ENCODE results near the gene ADAMTSL3. TPM values are rescaled to one million over a fixed set of nuclear protein-coding genes. Genes with fewer than 3 reads are reported as not detected.

ADAMTSL3 gene
- polyA plus RNA-seq, 1 of the 3 experiments (the other 2 are of a cell fraction) = 0.02 TPM

GRCh38 chr15:83892498-83892897 is 238.6 kb downstream of the ADAMTSL3 start:
- WGBS (ENCODE audit: low lambda C conversion rate) = 19% methylated on average over 4 of the region's 4 CpGs

GRCh38 chr15:83893308-83893707 is 239.4 kb downstream of the ADAMTSL3 start:
- Histone ChIP-seq H2AFZ (ENCODE audit: low read depth) (no peak overlapping the region), H3K9me2 (no peaks in the 10 kb centered on the region), H3K9ac (no peak overlapping the region), H3K36me3 (replicated peaks in 1 of 2; ENCODE audit: control insufficient read depth in 1 of 2, insufficient read depth in 2 of 2, low read length in 1 of 2) (no peaks in the 10 kb centered on the region), H3K4me1 (ENCODE audit: control insufficient read depth in 1 of 2, insufficient read depth in 2 of 2, low read depth in 1 of 2, low read length in 1 of 2) (no peaks in the 10 kb centered on the region; a peak in 1 of 4 replicates), H3K9me3 (no peaks in the 10 kb centered on the region), H3K27ac (ENCODE audit: low read depth in 2 of 2, low read length in 1 of 2) (no peak overlapping the region), H3K79me2 (ENCODE audit: insufficient read depth) (no peaks in the 10 kb centered on the region), H3K4me2 (no peak overlapping the region), H4K20me1 (ENCODE audit: insufficient read depth) (no peaks in the 10 kb centered on the region), H3K27me3 (ENCODE audit: insufficient read depth) (peaks cover 4% of the 10 kb centered on the region; the same call in 1 of the 2 replicates), H3K4me3 (ENCODE audit: low read depth in 2 of 2, low read length in 1 of 2) (no peak overlapping the region), H3F3A (replicated peaks; ENCODE audit: insufficient read depth) (no peaks in the 10 kb centered on the region)
- no peak for DNase-seq
- TF ChIP-seq JUND (IDR thresholded peaks at IDR 0.05) (no peak), TAF1 (IDR thresholded peaks at IDR 0.05; ENCODE audit: borderline replicate concordance, low read depth, low read length) (no peak), IRF3 (IDR thresholded peaks at IDR 0.05; ENCODE audit: low read depth, low read length) (no peak)
- WGBS (ENCODE audit: low lambda C conversion rate) = 13% methylated on average over 3 of the region's 3 CpGs
- ChIA-PET CTCF (no interaction called here), POLR2A (no interaction called here)

More at GRCh38 chr15:83892498-83892897, 238.6 kb downstream of the ADAMTSL3 start:
- no peaks in the 10 kb centered on the region for H3K79me2 ChIP-seq (ENCODE audit: insufficient read depth)
- H3F3A ChIP-seq (replicated peaks; ENCODE audit: insufficient read depth) = no peaks in the 10 kb centered on the region
- H3K4me2 ChIP-seq = no peak overlapping the region
- no peaks in the 10 kb centered on the region for H3K36me3 ChIP-seq (replicated peaks in 1 of 2; ENCODE audit: control insufficient read depth in 1 of 2, insufficient read depth in 2 of 2, low read length in 1 of 2)
- no peak overlapping the region for H3K4me3 ChIP-seq (ENCODE audit: low read depth in 2 of 2, low read length in 1 of 2)
- no peak overlapping the region for H3K27ac ChIP-seq (ENCODE audit: low read depth in 2 of 2, low read length in 1 of 2)
- TF ChIP-seq SMC3 (IDR thresholded peaks at IDR 0.05; ENCODE audit: low read depth, low read length) (no peak), CHD2 (IDR thresholded peaks at IDR 0.05; ENCODE audit: low read length, partially characterized antibody) (no peak), RAD21 (IDR thresholded peaks at IDR 0.05; ENCODE audit: low read length) (no peak), PBX3 (IDR thresholded peaks at IDR 0.05) (no peak), USF1 (IDR thresholded peaks at IDR 0.05; ENCODE audit: borderline replicate concordance, low read depth) (no peak), EP300 (IDR thresholded peaks at IDR 0.05; ENCODE audit: borderline replicate concordance in 1 of 2, low read depth in 1 of 2, low read length in 1 of 2) (no peak), FOXJ3 (CRISPR knock-in tag; IDR thresholded peaks at IDR 0.05) (no peak)
- TF ChIP-seq, protein P1, sequence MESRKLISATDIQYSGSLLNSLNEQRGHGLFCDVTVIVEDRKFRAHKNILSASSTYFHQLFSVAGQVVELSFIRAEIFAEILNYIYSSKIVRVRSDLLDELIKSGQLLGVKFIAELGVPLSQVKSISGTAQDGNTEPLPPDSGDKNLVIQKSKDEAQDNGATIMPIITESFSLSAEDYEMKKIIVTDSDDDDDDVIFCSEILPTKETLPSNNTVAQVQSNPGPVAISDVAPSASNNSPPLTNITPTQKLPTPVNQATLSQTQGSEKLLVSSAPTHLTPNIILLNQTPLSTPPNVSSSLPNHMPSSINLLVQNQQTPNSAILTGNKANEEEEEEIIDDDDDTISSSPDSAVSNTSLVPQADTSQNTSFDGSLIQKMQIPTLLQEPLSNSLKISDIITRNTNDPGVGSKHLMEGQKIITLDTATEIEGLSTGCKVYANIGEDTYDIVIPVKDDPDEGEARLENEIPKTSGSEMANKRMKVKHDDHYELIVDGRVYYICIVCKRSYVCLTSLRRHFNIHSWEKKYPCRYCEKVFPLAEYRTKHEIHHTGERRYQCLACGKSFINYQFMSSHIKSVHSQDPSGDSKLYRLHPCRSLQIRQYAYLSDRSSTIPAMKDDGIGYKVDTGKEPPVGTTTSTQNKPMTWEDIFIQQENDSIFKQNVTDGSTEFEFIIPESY (IDR thresholded peaks at IDR 0.05; ENCODE audit: borderline replicate concordance, low read depth) = no peak
- H3K9ac ChIP-seq = no peak overlapping the region
- H3K9me3 ChIP-seq = no peaks in the 10 kb centered on the region
- no peak overlapping the region for H2AFZ ChIP-seq (ENCODE audit: low read depth)
- H3K27me3 ChIP-seq (ENCODE audit: insufficient read depth) = peaks cover 4% of the 10 kb centered on the region; the same call in 1 of the 2 replicates
- H3K9me2 ChIP-seq = no peaks in the 10 kb centered on the region
- CTCF ChIA-PET = no interaction called here
- H4K20me1 ChIP-seq (ENCODE audit: insufficient read depth) = no peaks in the 10 kb centered on the region
- no peak for DNase-seq
- POLR2A ChIA-PET = no interaction called here
- no peaks in the 10 kb centered on the region; a peak in 1 of 4 replicates for H3K4me1 ChIP-seq (ENCODE audit: control insufficient read depth in 1 of 2, insufficient read depth in 2 of 2, low read depth in 1 of 2, low read length in 1 of 2)

All from SK-N-SH (cell line).